Putamen (tissue), 1 donor: ENCODE results near the gene ZFP57.
"Not testable (repeated sequence)": the region's sequence is repeated elsewhere in the genome, so short reads cannot be mapped to it uniquely, and the experiment has no call there.

ENCODE experiments used
- DNase-seq: peaks from one replicate; pipeline ENCODE4 v3.0.0-alpha.2; 2016; ENCODE audit warnings: low spot score

The ZFP57 gene

GRCh38 chr6:29696147-29697125 lies 15.5 kb upstream of the ZFP57 start:
- DNase-seq: peak; percentile 16

DNA sequence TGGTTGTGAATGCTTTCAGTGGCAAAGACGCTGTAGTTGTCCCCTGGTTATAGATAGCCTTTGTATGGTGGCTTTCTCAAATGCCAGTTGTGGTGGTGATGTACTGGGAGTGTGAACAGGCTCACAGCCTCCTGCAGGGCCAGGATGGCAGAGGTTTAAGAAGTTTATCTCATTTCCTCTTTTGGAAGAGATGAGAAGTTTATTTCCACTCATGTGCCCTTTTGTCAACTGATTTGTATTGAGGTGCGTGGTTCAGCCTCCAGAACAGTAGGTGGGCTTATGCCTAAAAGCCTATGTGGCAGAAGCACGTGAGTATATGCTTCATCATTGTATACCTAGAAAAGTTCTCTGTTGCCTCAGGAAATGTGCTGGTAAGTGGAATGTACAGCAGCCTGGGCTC lies 13.7 kb upstream of the ZFP57 start:
- no peak for DNase-seq

DNA sequence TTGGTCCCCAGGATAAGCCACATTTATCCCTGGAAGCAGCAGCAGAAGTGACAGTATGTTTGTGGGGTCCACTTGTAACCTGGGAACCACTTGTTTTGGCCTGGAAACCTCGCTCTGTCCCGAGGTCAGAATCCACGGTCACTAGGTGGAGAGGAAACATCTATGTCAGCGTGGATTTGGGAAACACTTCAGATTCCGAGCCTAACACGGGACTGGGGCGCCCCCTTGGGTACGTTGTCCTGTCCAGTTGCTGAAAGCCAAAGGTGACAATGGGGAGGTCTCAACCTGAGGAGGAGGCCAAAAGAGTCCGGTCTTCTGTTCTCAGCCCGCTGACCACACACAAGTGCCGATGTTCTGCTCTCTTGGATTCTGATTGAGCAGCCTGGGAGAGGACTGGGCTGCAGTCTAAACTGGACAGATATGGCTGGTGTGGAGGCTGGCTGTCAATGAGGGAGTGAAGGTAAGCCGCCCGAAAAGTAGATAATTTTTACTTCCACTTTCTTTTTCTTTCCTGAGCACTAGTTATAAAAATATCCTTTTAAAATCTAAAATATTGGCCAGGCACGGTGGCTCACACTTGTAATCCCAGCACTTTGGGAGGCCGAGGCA lies 4.9 kb upstream of the ZFP57 start:
- no peak for DNase-seq

DNA sequence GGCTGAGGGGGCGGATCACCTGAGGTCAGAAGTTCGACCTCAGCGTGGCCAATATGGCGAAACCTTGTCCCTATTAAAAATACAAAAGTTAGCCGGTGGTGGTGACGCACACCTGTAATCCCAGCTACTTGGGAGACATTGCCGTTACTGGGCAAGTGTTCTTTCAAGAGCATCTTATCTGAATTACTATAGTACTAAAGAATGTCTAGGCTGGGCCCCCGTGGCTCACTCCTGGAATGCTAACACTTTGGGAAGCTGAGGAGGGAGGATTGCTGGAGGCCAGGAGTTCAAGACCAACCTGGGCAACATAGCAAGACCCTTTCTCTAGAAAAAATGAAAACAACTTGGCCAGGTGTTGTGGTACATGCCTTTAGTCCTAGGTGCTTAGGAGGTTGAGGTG lies 859 bp upstream of the ZFP57 start:
- DNase-seq: no peak

DNA sequence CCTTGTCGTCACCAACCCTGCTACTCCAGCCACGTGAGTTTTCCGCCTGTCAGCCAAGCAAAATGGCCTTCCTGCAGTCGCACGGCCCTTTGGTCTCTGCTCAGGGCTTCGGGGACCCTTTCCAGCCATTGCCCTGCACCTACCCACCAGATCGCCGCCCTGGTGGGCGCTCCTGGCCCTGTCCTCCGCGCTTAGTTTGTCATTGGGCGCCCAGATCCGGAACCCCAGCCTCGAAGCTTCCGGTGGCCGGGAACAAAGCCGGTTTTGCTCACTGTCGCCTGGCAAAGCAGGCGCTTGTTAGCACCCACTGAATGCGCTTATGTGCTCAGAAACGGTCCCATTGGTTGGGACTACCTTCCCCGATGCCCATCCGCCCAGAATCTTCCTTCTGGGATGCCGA lies 536 bp downstream of the ZFP57 start:
- no peak for DNase-seq

- DNase-seq: no peak
Observed at GRCh38 chr6:29679962-29680361, 990 bp downstream of the ZFP57 start.

- DNase-seq: no peak
Observed at GRCh38 chr6:29678114-29678513, 2.8 kb downstream of the ZFP57 start.

DNA sequence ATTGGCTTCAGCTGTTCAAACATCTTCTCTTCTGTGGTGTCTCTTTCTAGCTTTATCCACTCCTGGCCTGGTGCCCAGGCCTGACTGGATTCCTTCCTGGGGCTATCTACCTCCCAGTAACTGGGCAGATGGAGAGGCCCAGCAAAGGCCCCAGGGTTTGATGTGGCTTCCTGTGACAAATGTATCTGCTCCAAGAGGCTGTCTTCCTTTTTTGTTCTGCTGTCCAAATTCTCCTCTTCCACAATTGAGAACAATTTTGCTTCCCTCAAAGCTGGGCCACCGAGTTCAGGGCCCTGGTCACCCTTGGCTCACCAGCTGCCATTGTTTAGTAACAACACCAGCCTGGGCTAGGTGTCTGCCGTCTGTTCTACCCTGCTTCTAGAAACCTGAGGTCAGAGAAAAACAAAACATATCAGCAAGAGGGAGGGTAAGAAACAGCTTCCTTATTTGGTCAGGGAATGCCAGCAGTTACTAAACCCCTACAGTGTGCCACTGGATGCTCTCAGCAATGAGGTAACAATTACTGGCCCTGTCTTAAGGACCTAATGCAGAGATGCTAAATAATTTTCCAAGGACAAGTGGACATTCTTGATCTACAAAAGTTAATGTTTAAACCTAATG lies 3.9 kb downstream of the ZFP57 start:
- no peak for DNase-seq

DNA sequence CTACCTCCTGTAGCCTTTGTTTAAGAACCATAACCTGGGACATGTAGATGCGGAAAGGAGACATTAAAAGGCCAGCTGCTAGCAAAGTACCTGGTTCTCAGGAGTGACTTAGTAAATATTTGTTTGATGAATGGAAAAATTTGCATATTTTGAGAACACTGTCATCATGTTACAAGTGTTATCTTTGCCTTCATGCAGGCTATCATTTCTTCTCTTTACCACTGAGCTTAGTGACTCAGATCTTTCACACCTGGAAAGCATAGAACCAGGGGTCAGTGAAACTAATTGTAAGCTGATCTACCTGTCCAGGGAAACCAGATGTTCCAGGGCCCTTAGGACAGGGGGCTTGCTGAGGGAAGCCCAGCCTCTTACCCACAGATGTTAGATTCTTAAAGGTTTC lies 5.4 kb downstream of the ZFP57 start:
- DNase-seq: no peak

GRCh38 chr6:29674008-29674407 lies 6.9 kb downstream of the ZFP57 start:
- no peak for DNase-seq

GRCh38 chr6:29673161-29673560 lies 7.8 kb downstream of the ZFP57 start:
- no peak for DNase-seq

DNA sequence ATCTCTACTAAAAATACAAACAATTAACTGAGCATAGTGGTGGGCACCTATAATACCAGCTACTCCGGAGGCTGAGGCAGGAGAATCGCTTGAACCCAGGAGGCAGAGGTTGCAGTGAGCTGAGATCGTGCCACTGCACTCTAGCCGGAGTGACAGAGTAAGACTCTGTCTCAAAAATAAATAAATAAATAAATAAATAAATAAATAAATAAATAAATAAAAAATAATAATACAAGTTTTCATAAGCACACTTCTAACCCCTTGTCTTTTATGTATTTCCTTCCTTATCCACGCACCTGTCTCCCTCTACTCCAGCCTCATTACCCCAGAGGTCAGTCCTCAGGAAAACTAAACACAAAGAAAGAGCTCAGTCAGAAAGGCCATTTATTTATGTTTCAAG lies 8.8 kb downstream of the ZFP57 start:
- not testable (repeated sequence) for DNase-seq

- no peak for DNase-seq
Observed at GRCh38 chr6:29671026-29671425, 9.9 kb downstream of the ZFP57 start.

DNA sequence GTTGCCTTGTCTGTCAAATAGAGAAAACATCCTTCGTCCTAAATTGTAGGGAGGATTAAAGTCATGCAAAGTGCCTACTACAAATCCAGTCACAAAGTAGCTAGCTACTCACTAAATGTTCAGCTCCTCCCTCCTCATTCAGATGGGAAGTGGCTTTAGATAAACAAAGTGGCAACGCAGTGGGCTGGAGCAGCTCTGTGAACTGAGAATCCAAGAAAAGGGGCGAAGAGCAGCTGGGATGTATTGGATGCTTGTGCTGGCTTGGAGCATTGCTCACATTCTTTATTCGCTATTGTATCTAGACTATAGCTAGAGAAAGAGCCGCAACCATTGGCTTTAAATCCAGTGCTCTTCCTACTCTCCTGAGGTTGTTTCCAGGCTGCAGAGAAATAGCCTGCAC lies 13.8 kb downstream of the ZFP57 start:
- no peak for DNase-seq

GRCh38 chr6:29666826-29667130 lies 14.2 kb downstream of the ZFP57 start:
- DNase-seq: no peak

GRCh38 chr6:29665942-29666825 lies 14.8 kb downstream of the ZFP57 start:
- no peak for DNase-seq

- DNase-seq: no peak
Observed at GRCh38 chr6:29663300-29664042, 17.5 kb downstream of the ZFP57 start.

- not testable (repeated sequence) for DNase-seq
Observed at GRCh38 chr6:29661502-29662141, 19.3 kb downstream of the ZFP57 start.

DNA sequence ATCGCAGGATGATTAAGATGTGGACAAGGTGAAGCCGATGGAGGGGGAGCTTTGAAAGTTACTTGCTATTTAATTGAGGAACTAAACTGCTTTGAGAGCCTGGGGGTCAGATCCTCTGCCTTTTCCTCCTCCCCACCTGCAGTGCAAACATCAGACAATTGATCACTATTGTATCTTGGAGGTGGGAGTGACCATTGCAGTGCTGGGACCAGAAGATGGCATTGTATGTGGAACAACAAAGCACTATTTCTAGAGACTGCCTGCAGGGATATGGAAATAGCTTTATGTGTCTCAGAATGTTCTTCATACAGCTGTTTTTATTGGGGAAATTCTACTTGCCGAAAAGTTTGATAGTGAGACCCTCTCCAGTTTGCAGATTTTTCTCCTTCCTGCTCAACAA lies 19.9 kb downstream of the ZFP57 start:
- DNase-seq: no peak

GRCh38 chr6:29656798-29657197 lies 24.2 kb downstream of the ZFP57 start, which contains the start of gene MOG:
Gene MOG (plus strand): TSS chr6:29657092. CDS start chr6:29657210, 118 bp downstream.
- DNase-seq: peak; percentile 96

- DNase-seq: no peak
Observed at GRCh38 chr6:29656157-29656556, 24.8 kb downstream of the ZFP57 start.
